VCaP (cell line): Measurements from ENCODE around the gene SFXN5.
A peak's percentile ranks its signal among the peaks of the same experiment; 100 is the strongest.

ENCODE experiments used
- H3K27ac ChIP-seq: fragments of 450-650 bp; 2 replicates; pipeline ENCODE4 v1.5.1; 2017
- TF ChIP-seq, protein P1 (sequence below): fragments of 450-650 bp; conservative IDR thresholded peaks from 2 replicates; pipeline ENCODE4 v1.5.1; 2017; ENCODE audit warnings: mild to moderate bottlenecking, moderate library complexity

Gene SFXN5

DNA sequence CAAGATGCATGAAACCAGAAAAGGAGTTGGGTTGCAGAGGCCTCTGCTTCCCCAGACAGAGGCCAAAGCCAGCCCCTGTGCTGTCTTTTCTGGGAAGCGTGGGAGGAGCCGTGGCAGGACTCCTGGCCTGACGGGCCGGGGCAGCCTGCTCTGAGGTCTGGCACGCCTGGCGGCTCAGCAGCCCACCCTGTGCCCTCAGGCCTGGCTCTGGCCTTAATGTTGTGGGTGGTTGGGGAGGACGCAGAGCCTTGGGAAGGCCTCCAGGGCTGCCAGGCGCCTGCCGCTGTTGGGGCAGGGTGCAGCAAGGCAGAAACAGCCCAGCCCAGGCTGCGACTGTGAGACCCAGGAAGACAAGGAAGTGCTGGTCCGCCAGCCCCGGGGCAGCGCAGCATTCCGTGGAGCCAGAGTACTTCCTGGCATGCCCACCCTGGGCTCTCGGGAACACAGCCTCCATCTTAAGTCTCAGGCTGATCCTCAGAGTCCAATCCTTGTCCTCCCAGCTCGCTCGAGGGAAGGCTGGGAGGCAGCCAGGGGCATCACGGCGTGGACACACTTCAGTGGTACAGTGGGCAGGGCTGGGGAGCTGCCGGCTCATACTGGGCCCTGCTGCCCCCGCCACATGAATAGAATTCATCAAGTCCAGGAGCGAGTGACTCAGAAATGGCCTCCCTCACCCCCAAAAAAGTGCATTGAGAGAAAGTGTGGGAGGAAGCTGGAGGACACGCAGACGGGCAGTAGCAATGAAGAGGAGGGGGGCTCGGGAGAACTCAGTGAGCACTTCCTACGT is 81.5 kb downstream of the SFXN5 start:
- TF ChIP-seq, protein P1, sequence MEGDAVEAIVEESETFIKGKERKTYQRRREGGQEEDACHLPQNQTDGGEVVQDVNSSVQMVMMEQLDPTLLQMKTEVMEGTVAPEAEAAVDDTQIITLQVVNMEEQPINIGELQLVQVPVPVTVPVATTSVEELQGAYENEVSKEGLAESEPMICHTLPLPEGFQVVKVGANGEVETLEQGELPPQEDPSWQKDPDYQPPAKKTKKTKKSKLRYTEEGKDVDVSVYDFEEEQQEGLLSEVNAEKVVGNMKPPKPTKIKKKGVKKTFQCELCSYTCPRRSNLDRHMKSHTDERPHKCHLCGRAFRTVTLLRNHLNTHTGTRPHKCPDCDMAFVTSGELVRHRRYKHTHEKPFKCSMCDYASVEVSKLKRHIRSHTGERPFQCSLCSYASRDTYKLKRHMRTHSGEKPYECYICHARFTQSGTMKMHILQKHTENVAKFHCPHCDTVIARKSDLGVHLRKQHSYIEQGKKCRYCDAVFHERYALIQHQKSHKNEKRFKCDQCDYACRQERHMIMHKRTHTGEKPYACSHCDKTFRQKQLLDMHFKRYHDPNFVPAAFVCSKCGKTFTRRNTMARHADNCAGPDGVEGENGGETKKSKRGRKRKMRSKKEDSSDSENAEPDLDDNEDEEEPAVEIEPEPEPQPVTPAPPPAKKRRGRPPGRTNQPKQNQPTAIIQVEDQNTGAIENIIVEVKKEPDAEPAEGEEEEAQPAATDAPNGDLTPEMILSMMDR: no peak
- no peak overlapping the region for H3K27ac ChIP-seq

- no peak overlapping the region for H3K27ac ChIP-seq
- TF ChIP-seq, protein P1: no peak
Observed at GRCh38 chr2:72988726-72989273, 82.7 kb downstream of the SFXN5 start.

GRCh38 chr2:72988041-72988440 is 83.5 kb downstream of the SFXN5 start:
- TF ChIP-seq, protein P1: no peak
- no peak overlapping the region for H3K27ac ChIP-seq

DNA sequence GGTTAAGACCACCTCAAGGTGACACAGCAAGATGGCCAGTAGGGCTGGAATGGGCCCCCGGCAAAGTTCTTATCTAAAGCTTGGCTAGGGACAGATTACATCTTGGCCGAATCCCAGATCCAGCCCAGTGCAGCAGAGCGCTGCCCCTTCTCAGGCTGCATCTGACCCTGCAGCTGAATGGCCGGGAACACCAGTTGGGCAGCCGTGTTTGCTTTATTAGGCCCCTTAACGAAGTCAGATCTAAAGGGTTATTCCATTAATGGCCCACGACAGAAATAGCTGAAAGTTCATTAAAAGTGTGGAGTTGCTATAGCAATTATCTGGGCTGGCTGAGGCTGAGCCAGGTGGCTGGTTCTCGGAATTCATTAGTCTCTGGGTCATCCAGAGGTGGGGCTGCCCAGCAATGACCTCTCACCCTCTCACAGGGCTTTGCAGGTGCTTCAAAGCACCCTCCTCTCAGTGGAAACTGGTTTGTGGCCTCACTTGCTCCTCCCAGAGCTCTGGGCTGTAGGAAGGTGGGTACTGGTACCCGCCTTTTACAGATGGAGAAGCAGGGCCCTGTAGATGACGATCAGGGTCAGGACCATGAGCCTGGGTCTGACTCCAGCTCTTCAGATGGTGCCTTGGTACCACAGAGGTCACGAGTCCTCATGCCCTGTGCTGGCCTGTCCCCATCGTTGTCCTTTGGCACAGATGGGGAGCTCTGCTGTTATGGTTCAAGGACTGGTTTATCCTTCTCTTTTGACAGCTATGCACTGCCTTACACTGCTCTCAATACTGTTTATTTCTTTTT is 85.4 kb downstream of the SFXN5 start:
- TF ChIP-seq, protein P1: no peak
- H3K27ac ChIP-seq: no peak overlapping the region

GRCh38 chr2:72985136-72985535 is 86.4 kb downstream of the SFXN5 start:
- no peak overlapping the region for H3K27ac ChIP-seq
- TF ChIP-seq, protein P1: no peak

- TF ChIP-seq, protein P1: no peak
Observed at GRCh38 chr2:72984172-72984671, 87.3 kb downstream of the SFXN5 start.

More at GRCh38 chr2:72984172-72984671, 87.3 kb downstream of the SFXN5 start:
- H3K27ac ChIP-seq: peak overlapping the region; percentile 51
